GM19193 (cell line): Measurements from ENCODE around the gene FYB1.

Source experiments
- POLR2A ChIP-seq: IDR thresholded peaks from 4 replicates; pipeline ENCODE4 v1.6.1; 2011; ENCODE audit not compliant: insufficient read depth, insufficient read length; ENCODE audit errors: extremely low read depth

Gene FYB1

GRCh38 chr5:39189292-39189955 is 29.9 kb downstream of the FYB1 start:
- TF ChIP-seq POLR2A: no peak

GRCh38 chr5:39187831-39188731 is 31.3 kb downstream of the FYB1 start:
- TF ChIP-seq POLR2A: no peak

- TF ChIP-seq POLR2A: no peak
Measured at GRCh38 chr5:39186722-39187539, 32.4 kb downstream of the FYB1 start.

DNA sequence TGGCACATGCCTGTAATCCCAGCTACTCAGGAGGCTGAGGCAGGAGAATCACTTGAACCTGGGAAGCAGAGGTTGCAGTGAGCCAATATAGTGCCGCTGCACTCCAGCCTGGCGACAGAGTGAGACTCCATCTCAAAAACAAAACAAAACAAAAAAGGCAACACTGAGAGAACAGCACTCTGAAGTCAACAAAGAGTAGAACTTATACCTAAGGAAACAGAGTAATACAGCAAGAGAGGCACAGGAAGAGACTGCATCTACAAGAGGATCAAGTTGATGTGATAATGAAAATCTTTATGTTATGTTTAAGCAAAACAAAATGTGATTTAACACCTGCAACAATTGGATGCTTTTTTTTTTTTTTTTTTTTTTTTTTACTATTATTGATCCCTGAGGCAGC is 33.1 kb downstream of the FYB1 start:
- TF ChIP-seq POLR2A: no peak

DNA sequence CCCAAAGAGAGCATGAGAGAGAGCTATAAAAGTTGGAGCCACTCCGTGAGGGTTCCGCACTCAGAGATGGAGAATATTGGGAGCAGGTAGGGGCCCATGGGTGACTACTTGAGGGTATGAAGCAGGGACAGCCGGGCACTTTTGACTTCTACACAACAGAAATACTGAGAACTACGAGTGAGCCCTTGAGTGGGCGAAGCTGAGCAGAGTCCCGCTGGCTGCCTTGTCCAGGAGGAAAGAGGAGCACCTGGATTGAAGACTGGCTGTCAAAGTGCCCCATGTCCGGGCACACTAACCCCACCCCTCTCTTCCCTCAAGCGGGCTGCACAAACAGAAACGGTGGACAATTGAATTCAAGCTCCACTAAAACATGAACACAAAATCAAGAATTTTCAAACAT is 33.6 kb downstream of the FYB1 start:
- TF ChIP-seq POLR2A: no peak

- TF ChIP-seq POLR2A: no peak
Measured at GRCh38 chr5:39178861-39179260, 40.5 kb downstream of the FYB1 start.

DNA sequence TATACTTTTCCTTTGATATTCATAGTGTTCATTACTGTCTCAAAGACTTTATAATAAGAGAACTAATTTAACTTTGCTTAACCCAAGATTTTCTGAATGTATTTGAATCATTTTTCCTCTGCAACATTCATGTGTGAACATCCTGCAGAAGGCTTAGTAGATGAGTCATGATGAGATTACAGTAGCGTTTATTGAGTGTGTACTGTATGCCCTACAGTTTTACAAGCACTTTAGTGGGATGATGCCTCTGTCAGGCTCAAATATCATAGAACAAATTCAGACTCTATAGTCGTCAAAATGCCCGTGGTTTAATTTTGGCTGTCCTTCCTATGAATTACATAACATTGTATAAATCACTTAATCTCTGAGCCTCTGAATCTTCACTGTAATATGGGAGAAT is 41.2 kb downstream of the FYB1 start:
- TF ChIP-seq POLR2A: no peak

- TF ChIP-seq POLR2A: no peak
Measured at GRCh38 chr5:39177631-39177964, 41.8 kb downstream of the FYB1 start.

DNA sequence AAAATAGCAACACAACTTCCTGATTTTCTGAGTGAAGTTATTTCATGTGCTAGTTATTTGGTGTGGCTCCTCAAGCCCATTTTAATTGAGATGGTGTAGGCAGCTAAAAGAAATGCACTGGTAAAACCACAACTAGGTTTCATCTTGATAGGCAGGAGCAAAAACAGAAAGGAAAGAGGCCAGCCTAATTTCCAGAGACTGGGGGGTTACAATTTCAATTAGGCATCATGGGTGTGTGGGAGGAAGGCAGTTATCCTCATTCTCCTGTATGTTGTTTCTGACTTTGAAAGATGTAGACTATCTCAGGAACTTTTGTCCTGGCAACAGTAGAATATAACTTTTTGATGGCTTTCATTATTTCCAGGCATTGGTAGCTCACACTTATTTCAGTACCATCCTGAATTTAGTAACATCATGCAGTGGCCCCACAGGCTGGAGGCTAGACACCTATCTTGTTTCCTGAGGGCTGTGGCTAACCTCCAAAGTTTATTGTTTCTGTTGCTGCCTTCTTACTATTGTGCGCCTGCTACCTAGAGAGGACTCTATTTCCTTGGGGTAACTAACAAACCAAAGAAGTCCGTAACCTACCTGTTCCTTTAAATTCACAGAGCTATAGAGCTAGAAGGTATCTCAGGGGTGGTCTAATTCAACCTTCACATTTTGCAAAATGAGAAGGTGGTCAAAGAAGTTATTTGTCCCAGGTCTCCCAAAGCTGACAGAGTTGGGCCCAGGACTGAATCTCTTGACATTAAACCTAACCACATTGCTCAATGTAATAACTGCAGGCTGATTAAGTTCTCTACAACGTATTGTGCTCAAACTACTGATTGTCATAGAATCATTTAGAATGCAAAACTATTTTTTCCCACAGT is 42.4 kb downstream of the FYB1 start:
- no peak for TF ChIP-seq POLR2A

DNA sequence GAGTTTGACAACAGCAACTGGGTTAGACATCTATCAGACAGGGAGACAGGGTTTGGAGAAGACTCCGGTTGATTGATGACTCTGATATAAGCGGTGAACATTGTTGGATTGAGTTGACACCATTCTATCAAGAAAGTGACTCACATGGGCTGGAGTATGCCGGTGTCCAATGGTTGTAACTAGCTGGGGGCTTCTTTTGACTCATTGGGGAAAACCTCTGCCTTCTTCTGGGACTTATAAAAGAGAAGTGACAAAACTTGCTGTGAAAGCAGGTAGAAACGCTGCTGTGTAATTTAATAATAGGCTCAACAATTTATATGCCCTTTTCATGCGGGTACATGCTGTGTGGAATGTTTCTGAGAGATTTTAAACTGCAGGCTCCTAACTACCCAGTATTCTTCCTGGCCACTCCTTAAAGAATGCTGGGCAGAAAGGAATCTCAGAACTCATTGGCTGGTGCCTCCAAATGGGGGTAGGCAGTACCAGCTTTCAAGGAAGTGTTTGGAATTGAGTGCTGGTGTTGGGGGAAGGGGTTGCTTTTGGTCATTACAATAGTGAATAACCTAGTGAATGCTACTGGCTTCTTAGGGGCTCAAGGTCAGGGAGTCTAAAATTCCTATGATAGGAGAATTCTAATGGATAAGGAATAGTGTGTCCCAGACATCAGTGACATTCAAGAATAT is 43.9 kb downstream of the FYB1 start:
- TF ChIP-seq POLR2A: no peak

DNA sequence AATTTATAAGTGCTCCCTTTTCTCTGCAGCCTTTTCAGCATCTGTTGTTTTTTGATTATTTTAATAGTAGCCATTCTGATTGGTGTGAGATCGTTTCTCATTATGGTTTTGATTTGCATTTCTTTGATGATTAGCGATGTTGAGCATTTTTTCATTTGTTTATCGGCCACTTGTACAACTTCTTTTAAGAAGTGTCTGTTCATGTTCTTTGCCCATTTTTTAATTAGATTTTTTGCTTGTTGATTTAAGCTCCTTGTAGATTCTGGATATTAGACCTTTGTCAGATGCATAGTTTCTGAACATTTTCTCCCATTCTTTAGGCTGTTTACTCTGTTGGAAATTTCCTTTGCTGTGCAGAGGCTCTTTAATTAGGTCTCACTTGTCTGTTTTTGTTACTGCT is 46.3 kb downstream of the FYB1 start:
- TF ChIP-seq POLR2A: no peak

DNA sequence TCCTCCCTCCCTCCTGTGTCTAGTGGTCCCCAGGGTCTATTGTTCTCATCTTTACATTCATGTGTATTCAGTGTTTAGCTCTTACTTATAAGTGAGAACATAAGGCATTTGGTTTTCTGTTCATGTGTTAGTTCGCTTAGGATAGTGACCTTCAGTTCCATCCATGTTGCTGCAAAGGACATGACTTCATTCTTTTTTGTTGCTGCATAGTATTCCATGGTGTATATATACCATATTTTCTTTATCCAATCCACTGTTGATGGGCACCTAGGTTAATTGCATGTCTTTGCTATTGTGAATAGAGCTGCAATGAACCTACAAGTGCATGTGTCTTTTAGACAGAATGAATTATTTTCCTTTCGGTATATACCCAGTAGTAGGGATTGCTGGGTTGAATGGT is 46.8 kb downstream of the FYB1 start:
- no peak for TF ChIP-seq POLR2A

DNA sequence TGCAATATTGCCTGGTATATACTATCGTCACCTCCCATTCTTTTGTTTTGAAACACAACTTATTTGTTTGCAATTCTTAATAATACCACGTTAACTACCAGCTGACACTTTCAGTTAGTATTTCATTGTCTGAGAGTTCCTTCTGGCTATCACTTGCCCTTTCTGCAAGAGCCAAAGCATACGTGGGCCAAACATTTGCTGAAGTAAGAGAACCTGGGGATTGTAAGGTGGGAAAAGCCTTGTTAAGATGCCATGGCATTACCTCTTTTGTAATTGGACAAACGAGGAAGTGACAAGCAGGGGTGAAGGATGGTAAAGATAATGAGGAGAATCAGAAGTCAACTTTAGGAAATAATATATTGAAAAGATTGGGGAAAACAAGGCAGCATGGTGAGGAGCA is 47.7 kb downstream of the FYB1 start:
- no peak for TF ChIP-seq POLR2A

- no peak for TF ChIP-seq POLR2A
Measured at GRCh38 chr5:39169081-39169480, 50.3 kb downstream of the FYB1 start.
